HG02798 (cell line): Measurements from ENCODE around the gene CCDC177.

Experiments used
- ATAC-seq: cut with Tn5 transposase; IDR thresholded peaks from one replicate; pipeline ENCODE4 v1.9.1; 2021; ENCODE audit warnings: mild to moderate bottlenecking; ENCODE audit not compliant: unreplicated experiment, poor library complexity

The CCDC177 gene

DNA sequence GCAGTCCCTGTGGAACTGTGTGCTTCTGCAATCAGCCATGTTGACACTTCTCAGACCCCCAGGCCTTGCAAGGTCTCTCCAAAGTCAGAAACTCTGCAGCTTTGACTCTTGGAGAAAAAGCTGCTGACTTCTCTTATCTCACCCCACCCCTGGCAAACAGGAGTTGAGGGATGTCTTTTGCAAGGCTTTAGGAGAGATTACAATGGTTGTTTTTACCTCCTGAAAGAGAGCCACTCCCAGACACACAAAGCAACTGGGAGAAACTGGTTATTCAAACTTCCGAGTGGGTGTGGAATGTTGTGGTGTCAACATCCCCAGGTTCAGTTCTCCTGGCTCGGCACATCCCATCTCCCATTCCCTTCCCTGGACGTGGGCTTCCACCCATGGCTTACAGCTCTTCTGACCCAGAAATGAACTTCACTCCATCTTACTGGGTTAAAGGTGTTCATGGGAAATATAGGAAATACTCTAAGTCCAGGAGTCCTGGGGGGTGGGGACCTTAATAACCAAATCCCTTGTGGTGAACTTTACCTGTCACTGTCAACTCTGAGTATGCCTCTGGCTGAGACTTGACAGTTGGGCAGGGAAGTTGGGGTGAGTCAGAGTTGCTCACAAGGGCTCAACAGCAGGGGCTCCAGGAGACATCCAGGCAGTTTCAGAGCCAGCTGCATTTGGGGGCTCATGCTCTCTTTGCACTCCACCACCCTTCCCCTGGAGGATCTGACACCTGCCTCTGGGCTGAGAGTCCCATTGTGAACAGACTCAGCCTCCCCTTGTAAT, 41.9 kb downstream of the CCDC177 start:
- ATAC-seq: no peak

- ATAC-seq: no peak
Measured at GRCh38 chr14:69531135-69531534, 43.5 kb downstream of the CCDC177 start.

DNA sequence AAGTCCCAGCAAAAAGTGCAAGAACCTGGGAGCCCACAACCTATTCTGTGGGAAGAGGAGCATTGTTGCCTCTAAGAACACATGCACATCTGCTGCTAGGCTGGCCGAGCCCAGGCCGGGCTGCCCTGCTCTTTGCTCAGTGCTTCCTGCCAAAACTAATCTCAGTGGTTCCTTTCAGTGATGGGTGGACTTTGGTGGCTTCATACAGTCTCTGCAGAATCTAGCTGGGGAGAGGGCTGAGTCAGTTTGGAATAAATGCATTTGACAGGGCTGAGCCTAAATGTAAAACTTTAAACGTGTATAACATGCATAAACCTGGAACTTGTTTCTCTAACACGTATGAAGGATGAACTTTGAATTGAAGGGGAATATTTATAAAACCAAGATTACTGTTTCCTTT, 44.6 kb downstream of the CCDC177 start:
- ATAC-seq: no peak

GRCh38 chr14:69529563-69529962, 45.1 kb downstream of the CCDC177 start:
- no peak for ATAC-seq

DNA sequence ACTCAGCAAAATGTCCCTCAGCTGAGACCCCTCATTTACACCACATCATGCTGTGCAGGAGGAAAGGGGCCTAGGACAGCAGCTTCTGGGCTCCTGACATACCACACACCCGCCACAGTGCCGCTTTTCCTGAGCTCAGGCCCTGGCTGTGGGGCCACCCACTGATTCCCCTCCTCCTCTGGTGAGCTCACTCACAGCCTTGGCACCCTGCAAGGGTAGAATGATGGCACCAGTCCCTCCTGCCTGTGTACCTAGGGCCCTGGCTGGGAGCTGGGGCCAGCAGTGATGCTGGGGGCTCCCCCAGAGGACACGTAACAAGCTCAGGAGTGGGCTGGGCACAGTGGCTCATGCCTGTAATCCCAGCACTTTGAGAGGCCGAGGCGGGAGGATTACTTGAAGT, 45.7 kb downstream of the CCDC177 start:
- no peak for ATAC-seq

DNA sequence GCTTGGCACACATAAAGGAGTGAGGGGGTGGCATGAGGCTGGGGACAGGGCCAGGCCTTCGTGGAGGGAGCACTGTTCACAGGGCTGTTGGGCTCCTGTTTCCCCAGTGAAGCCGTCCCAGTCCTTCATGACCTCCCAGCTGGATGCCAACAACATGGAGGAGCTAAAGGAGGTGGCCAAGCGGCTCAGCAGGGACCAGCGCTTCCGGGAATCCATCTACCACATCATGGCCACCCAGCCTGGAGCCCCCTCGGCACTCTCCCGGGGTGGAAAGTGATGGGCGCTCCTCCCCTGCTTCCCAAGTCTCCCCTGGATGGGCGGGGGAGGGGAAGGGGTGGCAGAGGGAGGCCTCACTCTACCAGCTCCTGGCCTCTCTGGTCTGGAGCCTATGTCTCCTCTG, 46.5 kb downstream of the CCDC177 start:
- no peak for ATAC-seq

DNA sequence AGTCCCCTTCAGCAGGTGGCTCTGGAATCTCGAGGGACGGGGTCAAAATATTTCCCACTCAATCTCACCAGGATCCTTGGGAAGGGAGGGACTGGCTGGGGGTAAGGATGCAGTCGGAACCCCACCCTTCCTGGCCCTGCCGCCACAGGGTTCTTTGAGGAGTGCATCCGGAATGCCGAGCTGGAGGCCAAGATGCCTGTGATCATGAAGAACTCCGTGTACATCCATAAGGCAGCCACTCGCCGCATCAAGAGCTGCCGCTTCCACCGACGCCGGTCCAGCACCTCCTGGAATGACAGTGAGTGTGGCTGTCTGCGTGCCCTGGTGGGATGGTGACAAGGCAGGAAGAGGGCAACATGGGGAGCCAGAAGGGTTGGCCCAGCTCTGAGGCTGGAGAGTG, 47.0 kb downstream of the CCDC177 start:
- no peak for ATAC-seq

GRCh38 chr14:69525896-69526295, 48.8 kb downstream of the CCDC177 start:
- ATAC-seq: no peak

- no peak for ATAC-seq
Measured at GRCh38 chr14:69522026-69522425, 52.6 kb downstream of the CCDC177 start.
